ENCODE data around the gene RAVER1. TPM values are rescaled to one million over a fixed set of nuclear protein-coding genes. Genes with fewer than 3 reads are reported as not detected.
"Not testable (repeated sequence)": the region's sequence is repeated elsewhere in the genome, so short reads cannot be mapped to it uniquely, and the experiment has no call there.

The RAVER1 gene
- 51.8 TPM for total RNA-seq

- Histone ChIP-seq H3K36me3 (peaks cover 22 to 24% of the 10 kb centered on the region in 2 donors), H3K4me1 (peaks cover 4 to 12% of the 10 kb centered on the region in 2 donors), H3K4me3 (peak within 1 kb of the TSS; percentile 66 to 89), H3K9me3 (no peaks in the 10 kb centered on the region), H3K27me3 (no peaks in the 10 kb centered on the region), H3K27ac (peak within 1 kb of the TSS; percentile 87 to 94)
- DNase-seq (ENCODE audit: low spot score in 2 of 2) = peak; percentile 86 to 99
- no peak for TF ChIP-seq CTCF (IDR thresholded peaks at IDR 0.05)
- intact Hi-C loops (cut with DNase I) = loop anchor here (1.0 to 10.0 kb wide), 5 partner anchors 47 to 208 kb away; partner anchors contain the start of genes CDC37, ICAM1, MRPL4 and TYK2
Measured at GRCh38 chr19:10332965-10333757, at the start of gene RAVER1. RAVER1 (minus strand) TSS chr19:10333529; CDS start chr19:10333507, 22 bp downstream.

GRCh38 chr19:10383223-10383499, 49.8 kb upstream of the RAVER1 start:
- not testable (repeated sequence) for H3K9me3 ChIP-seq; H3K4me3 ChIP-seq; H3K27ac ChIP-seq; H3K36me3 ChIP-seq; H3K27me3 ChIP-seq; DNase-seq (ENCODE audit: low spot score in 2 of 2)
- peaks cover 0 to 14% of the 10 kb centered on the region in 2 donors for H3K4me1 ChIP-seq
- intact Hi-C loops (cut with DNase I) = loop anchor here (5.0 kb wide), 2 partner anchors 66 to 131 kb away; partner anchors contain the start of genes FDX2 and MRPL4

- H3K9me3 ChIP-seq = no peaks in the 10 kb centered on the region
- no peak for TF ChIP-seq CTCF (IDR thresholded peaks at IDR 0.05)
- intact Hi-C loops (cut with DNase I) = loop anchor here (1.0 to 5.0 kb wide), 4 partner anchors 23 to 128 kb away; partner anchors contain the start of genes CDC37, FDX2, MRPL4 and RAVER1
- H3K4me1 ChIP-seq = peaks cover 0 to 14% of the 10 kb centered on the region in 2 donors
- peak; percentile 96 to 98 for DNase-seq (ENCODE audit: low spot score in 2 of 2)
- H3K36me3 ChIP-seq = peaks cover 0 to 7% of the 10 kb centered on the region in 2 donors
- H3K27me3 ChIP-seq = no peaks in the 10 kb centered on the region
- peak within 1 kb of the TSS; percentile 86 to 98 for H3K4me3 ChIP-seq
- peak within 1 kb of the TSS; percentile 66 to 73 for H3K27ac ChIP-seq
Measured at GRCh38 chr19:10380313-10381102, 47.2 kb upstream of the RAVER1 start, which contains the start of gene TYK2. TYK2 (minus strand) TSS chr19:10380572; CDS start chr19:10378406, 2,166 bp downstream.

- Histone ChIP-seq H3K4me1 (peaks cover 0 to 14% of the 10 kb centered on the region in 2 donors), H3K4me3 (peak overlapping the region; percentile 86 to 98), H3K36me3 (peaks cover 0 to 13% of the 10 kb centered on the region in 2 donors), H3K27ac (peak overlapping the region; percentile 66 to 73), H3K9me3 (no peaks in the 10 kb centered on the region), H3K27me3 (no peaks in the 10 kb centered on the region)
- TF ChIP-seq CTCF (IDR thresholded peaks at IDR 0.05) = no peak
- DNase-seq (ENCODE audit: low spot score in 2 of 2) = no peak
- intact Hi-C loops (cut with DNase I) = loop anchor here (1.0 to 5.0 kb wide), 4 partner anchors 23 to 128 kb away; partner anchors contain the start of genes CDC37, FDX2, MRPL4 and RAVER1
Measured at GRCh38 chr19:10379880-10380312, 46.6 kb upstream of the RAVER1 start.

- TF ChIP-seq CTCF (IDR thresholded peaks at IDR 0.05) = no peak
- peaks cover 0 to 14% of the 10 kb centered on the region in 2 donors for H3K4me1 ChIP-seq
- DNase-seq (ENCODE audit: low spot score in 2 of 2) = no peak
Measured at GRCh38 chr19:10378124-10378523, 44.8 kb upstream of the RAVER1 start.

GRCh38 chr19:10377140-10377640, 43.9 kb upstream of the RAVER1 start:
- H3K27ac ChIP-seq; H3K9me3 ChIP-seq; H3K4me3 ChIP-seq; H3K27me3 ChIP-seq; intact Hi-C loops (cut with DNase I); DNase-seq (ENCODE audit: low spot score in 2 of 2): not testable (repeated sequence)
- peaks cover 0 to 20% of the 10 kb centered on the region in 2 donors for H3K36me3 ChIP-seq
- H3K4me1 ChIP-seq = peaks cover 0 to 14% of the 10 kb centered on the region in 2 donors

More at GRCh38 chr19:10378124-10378523, 44.8 kb upstream of the RAVER1 start:
- no peaks in the 10 kb centered on the region for H3K9me3 ChIP-seq
- H3K4me3 ChIP-seq = no peak overlapping the region
- no peaks in the 10 kb centered on the region for H3K27me3 ChIP-seq
- no peak overlapping the region for H3K27ac ChIP-seq
- H3K36me3 ChIP-seq = peaks cover 0 to 20% of the 10 kb centered on the region in 2 donors
- intact Hi-C loops (cut with DNase I) = no loop called here
